Thyroid gland (tissue), 4 donors: Measurements from ENCODE around the gene STPG1.
"Not testable (repeated sequence)": the region's sequence is repeated elsewhere in the genome, so short reads cannot be mapped to it uniquely, and the experiment has no call there.

Experiments used
- CTCF ChIP-seq, 6 experiments: fragments of 200-600 bp in 3 of 6; fragments of 450-650 bp in 3 of 6; sonication (generic) in 3 of 6; IDR thresholded peaks; one replicate each; pipeline ENCODE4 v1.5.1; 2016 to 2019; ENCODE audit warnings: antibody characterized with exemption in 6 of 6, mild to moderate bottlenecking in 2 of 6, inconsistent platforms in 1 of 6, moderate library complexity in 1 of 6
- POLR2A ChIP-seq, 2 donors: fragments of 450-650 bp; IDR thresholded peaks; one replicate each; pipeline ENCODE4 v1.6.1; 2017; ENCODE audit warnings: antibody characterized with exemption in 2 of 2, mild to moderate bottlenecking in 2 of 2, moderate library complexity in 1 of 2

- not testable (repeated sequence) for TF ChIP-seq CTCF, POLR2A (IDR thresholded peaks at IDR 0.05)
These were observed 32.9 kb upstream of the STPG1 start for GRCh38 chr1:24446446-24446845.
